H1 (cell line): ENCODE data around the gene SAMMSON. TPM values are rescaled to one million over a fixed set of nuclear protein-coding genes. Genes with fewer than 3 reads are reported as not detected.

Experiments
- ATF2 ChIP-seq: IDR thresholded peaks from 2 replicates; pipeline ENCODE4 v1.6.1; 2012; ENCODE audit warnings: low read length, inconsistent platforms
- BCL11A ChIP-seq, 2 experiments: IDR thresholded peaks; one replicate each; pipeline ENCODE4 v1.6.1; 2011; ENCODE audit warnings: low read depth in 2 of 2, low read length in 2 of 2, mild to moderate bottlenecking in 2 of 2
- CBX8 ChIP-seq: fragments of 300-800, 300-1000 bp; sonication (generic); IDR thresholded peaks from 2 replicates; pipeline ENCODE4 v1.7.1; 2016; ENCODE audit warnings: low read depth, low read length, borderline replicate concordance
- CHD7 ChIP-seq: fragments of 300-600 bp; sonication (generic); IDR thresholded peaks from 2 replicates; pipeline ENCODE4 v1.7.1; 2012; ENCODE audit warnings: low read length, moderate library complexity, mild to moderate bottlenecking, inconsistent platforms; ENCODE audit not compliant: insufficient replicate concordance
- GTF2F1 ChIP-seq: IDR thresholded peaks from 2 replicates; pipeline ENCODE4 v1.6.1; 2012; ENCODE audit warnings: low read depth, low read length, improper control_type of control experiment, borderline replicate concordance
- JUN ChIP-seq: IDR thresholded peaks from 2 replicates; pipeline ENCODE4 v1.6.1; 2011; ENCODE audit warnings: low read depth, mild to moderate bottlenecking, improper control_type of control experiment, low read length
- POLR2A ChIP-seq, 2 experiments: IDR thresholded peaks; 1 replicate in 1 of 2; 2 replicates in 1 of 2; pipeline ENCODE4 v1.6.1; 2011; ENCODE audit warnings: low read depth in 2 of 2, low read length in 2 of 2, mild to moderate bottlenecking in 2 of 2; ENCODE audit errors: control extremely low read depth in 1 of 2
- RAD21 ChIP-seq, 2 experiments: IDR thresholded peaks in 1 of 2; conservative IDR thresholded peaks in 1 of 2; 2 replicates each; pipeline ENCODE4 v1.6.1; 2011; ENCODE audit warnings: low read depth in 2 of 2, low read length in 2 of 2, improper control_type of control experiment in 1 of 2, inconsistent platforms in 1 of 2, mild to moderate bottlenecking in 1 of 2, moderate library complexity in 1 of 2
- SRF ChIP-seq: IDR thresholded peaks from 2 replicates; pipeline ENCODE4 v1.6.1; 2011; ENCODE audit warnings: mild to moderate bottlenecking, low read depth, low read length, moderate library complexity
- polyA plus RNA-seq, 7 experiments: library from polyadenylated mRNA; depleted of rRNA in 3 of 7; stranded (reverse) in 5 of 7; unstranded in 2 of 7; fragments of >200 nt in 5 of 7; fragments of 200-250 nt in 2 of 7; gene quantifications; 1 replicate in 5 of 7; 2 replicates in 1 of 7; 4 replicates in 1 of 7; pipeline versions ENCODE4 v1.2.1 to v1.2.3, GENCODE V29; 2011 to 2013; ENCODE audit warnings: missing spikeins in 2 of 7, mixed read lengths in 2 of 7
- total RNA-seq: library from RNA; stranded (reverse); fragmentation: NEBNext Ultra II Directional; extraction: Animal tissue kit (Norgen Biotek cat#: 25700); gene quantifications from 2 replicates; pipeline ENCODE4 v1.2.1, GENCODE V29; 2021

SAMMSON gene
- total and polyA plus RNA-seq, 2 of the 8 experiments (the other 6 are each of a cell fraction or from before 2014, with no cell fraction given), result not detected

GRCh38 chr3:69997631-69998307, 1.8 kb upstream of the SAMMSON start (continued):
- TF ChIP-seq CHD7, result no peak
- TF ChIP-seq GTF2F1, result no peak
- TF ChIP-seq RAD21 (IDR thresholded peaks at IDR 0.05 in 1 of 2, conservative IDR thresholded peaks at IDR 0.05 in 1 of 2; ENCODE audit: low read depth in 2 of 2, low read length in 2 of 2), result no peak
- no peak for TF ChIP-seq ATF2
- no peak for TF ChIP-seq SRF
- no peak for TF ChIP-seq POLR2A (IDR thresholded peaks at IDR 0.05; ENCODE audit: control extremely low read depth in 1 of 2, low read depth in 2 of 2, low read length in 2 of 2)
- no peak for TF ChIP-seq JUN
- no peak for TF ChIP-seq CBX8
- TF ChIP-seq BCL11A (IDR thresholded peaks at IDR 0.05; ENCODE audit: low read depth in 2 of 2, low read length in 2 of 2), result no peak
